Keratinocyte (primary cell): ENCODE data around the gene MPV17L2. TPM values are rescaled to one million over a fixed set of nuclear protein-coding genes. Genes with fewer than 3 reads are reported as not detected.

Experiments
- DNase-seq: peaks from one replicate; pipeline ENCODE4 v3.0.0-alpha.2; 2011; ENCODE audit warnings: low read depth, missing footprints, low spot score
- FAIRE-seq: peaks from 2 replicates; lab custom pipeline; 2011; peaks lifted over from hg19 to GRCh38; lab: Jason Lieb, UNC
- H2AFZ ChIP-seq: 2 replicates; pipeline ENCODE4 v1.6.0; 2012; ENCODE audit warnings: low read length, control low read depth, inconsistent platforms; ENCODE audit not compliant: control insufficient read depth
- H3K27ac ChIP-seq: 2 replicates; pipeline ENCODE4 v1.5.1; 2011; ENCODE audit warnings: low read length; ENCODE audit not compliant: control insufficient read depth, insufficient read depth
- H3K27me3 ChIP-seq: 3 replicates; pipeline ENCODE4 v1.6.0; 2011; ENCODE audit warnings: low read length; ENCODE audit not compliant: control insufficient read depth, insufficient read depth; ENCODE audit errors: extremely low read depth
- H3K36me3 ChIP-seq, 2 experiments: 2 replicates in 1 of 2; 3 replicates in 1 of 2; pipeline ENCODE4 v1.5.1; 2011; ENCODE audit warnings: low read length in 2 of 2, mild to moderate bottlenecking in 1 of 2; ENCODE audit not compliant: control insufficient read depth in 2 of 2, insufficient read depth in 2 of 2; ENCODE audit errors: extremely low read depth in 1 of 2
- H3K4me1 ChIP-seq: 3 replicates; pipeline ENCODE4 v1.5.1; 2011; ENCODE audit warnings: low read length; ENCODE audit not compliant: control insufficient read depth, insufficient read depth; ENCODE audit errors: extremely low read depth
- H3K4me2 ChIP-seq: 3 replicates; pipeline ENCODE4 v1.6.0; 2011; ENCODE audit warnings: low read depth, low read length; ENCODE audit not compliant: control insufficient read depth, insufficient read depth; ENCODE audit errors: extremely low read depth
- H3K4me3 ChIP-seq, 3 experiments: fragments of 200-600 bp in 1 of 3; sonication (generic) in 1 of 3; 2 replicates in 2 of 3; 3 replicates in 1 of 3; pipeline ENCODE4 v1.5.1; 2011 to 2016; ENCODE audit warnings: low read length in 3 of 3, mild to moderate bottlenecking in 3 of 3, control low read depth in 2 of 3, inconsistent platforms in 1 of 3, low read depth in 1 of 3, mixed read lengths in 1 of 3, mixed run types in 1 of 3, moderate library complexity in 1 of 3; ENCODE audit not compliant: control insufficient read depth in 2 of 3, insufficient read depth in 2 of 3; ENCODE audit errors: extremely low read depth in 1 of 3
- H3K79me2 ChIP-seq: 2 replicates; pipeline ENCODE4 v1.6.0; 2012; ENCODE audit warnings: low read length; ENCODE audit not compliant: control insufficient read depth, insufficient read depth
- H3K9ac ChIP-seq: 3 replicates; pipeline ENCODE4 v1.6.0; 2011; ENCODE audit warnings: low read length; ENCODE audit not compliant: control insufficient read depth, insufficient read depth; ENCODE audit errors: extremely low read depth
- H3K9me1 ChIP-seq: 3 replicates; pipeline ENCODE4 v1.6.0; 2011; ENCODE audit warnings: low read length; ENCODE audit not compliant: control insufficient read depth, insufficient read depth; ENCODE audit errors: extremely low read depth
- H3K9me3 ChIP-seq: 2 replicates; pipeline ENCODE4 v1.5.1; 2012; ENCODE audit warnings: low read depth, low read length; ENCODE audit not compliant: control insufficient read depth
- H4K20me1 ChIP-seq: 3 replicates; pipeline ENCODE4 v1.6.0; 2011; ENCODE audit warnings: low read length; ENCODE audit not compliant: control insufficient read depth, insufficient read depth; ENCODE audit errors: extremely low read depth
- CTCF ChIP-seq, 3 experiments: IDR thresholded peaks in 1 of 3; conservative IDR thresholded peaks in 1 of 3; optimal IDR thresholded peaks in 1 of 3; 2 replicates in 2 of 3; 3 replicates in 1 of 3; pipeline versions ENCODE3 to v1.5.1; 2011; ENCODE audit warnings: low read length in 3 of 3, mild to moderate bottlenecking in 3 of 3, moderate library complexity in 2 of 3, control low read depth in 1 of 3, inconsistent platforms in 1 of 3; ENCODE audit not compliant: insufficient read depth in 2 of 3; ENCODE audit errors: extremely low read depth in 1 of 3
- EZH2 ChIP-seq: IDR thresholded peaks from one replicate; pipeline ENCODE4 v1.6.1; 2012; ENCODE audit warnings: inconsistent platforms, mild to moderate bottlenecking, low read length, moderate library complexity
- dilution Hi-C: fragments of 300-500 bp; cut with MboI; formaldehyde crosslinking; loops from one replicate; pipeline ENCODE4 v1.7.0; 2020; ENCODE audit warnings: low sequenced_read_pairs; ENCODE audit not compliant: extremely low pct_ligation_motif_present
- polyA plus RNA-seq, 5 experiments: library from polyadenylated mRNA; depleted of rRNA in 3 of 5; stranded (reverse) in 3 of 5; stranded (forward) in 1 of 5; unstranded in 1 of 5; fragments of >200 nt; gene quantifications; 1 replicate in 1 of 5; 2 replicates in 3 of 5; 3 replicates in 1 of 5; pipeline versions ENCODE4 v1.2.1 to v1.2.3, GENCODE V29; 2011 to 2012; ENCODE audit warnings: missing spikeins in 2 of 5, low read depth in 1 of 5, low replicate concordance in 1 of 5

MPV17L2 gene
- polyA plus RNA-seq, 1 donor (not counting 4 experiments of a cell fraction or from before 2014, with no cell fraction given), result 26.3 TPM

DNA sequence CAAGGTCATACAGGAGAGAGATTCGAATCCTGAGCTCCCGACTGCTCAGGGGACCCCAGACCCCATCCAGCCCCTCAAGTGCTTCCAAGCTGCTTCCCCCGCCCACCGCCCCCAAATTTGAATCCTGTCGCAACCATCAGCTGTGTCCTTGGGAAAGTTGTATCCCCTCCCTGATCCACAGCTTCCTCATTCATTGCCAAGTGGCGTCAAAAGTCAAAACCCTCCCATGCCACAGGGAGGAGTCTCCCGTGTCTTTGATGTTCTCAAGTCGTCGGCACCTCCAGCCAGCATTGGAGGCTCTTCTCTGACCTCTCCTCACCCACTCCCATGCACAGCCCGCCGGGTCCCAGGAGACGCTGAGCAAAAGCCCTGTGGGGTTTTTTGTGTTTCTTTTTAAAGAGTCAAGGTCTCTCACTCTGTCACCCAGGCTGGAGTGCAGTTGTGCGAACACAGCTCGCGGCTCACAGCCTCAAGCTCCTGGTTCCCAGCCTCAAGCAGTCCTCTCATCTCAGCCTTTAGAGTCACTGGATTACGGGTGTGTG lies 22.2 kb upstream of the MPV17L2 start:
- Histone ChIP-seq H3K27ac (no peak overlapping the region), H3K36me3 (peaks cover 20 to 27% of the 10 kb centered on the region in 2 experiments), H3K9me1 (no peaks in the 10 kb centered on the region), H3K9me3 (no peaks in the 10 kb centered on the region), H3K79me2 (no peaks in the 10 kb centered on the region), H3K4me2 (no peak overlapping the region), H4K20me1 (peaks cover 4% of the 10 kb centered on the region), H2AFZ (no peak overlapping the region), H3K9ac (no peak overlapping the region), H3K4me3 (no peak overlapping the region), H3K4me1 (peaks cover 9% of the 10 kb centered on the region), H3K27me3 (no peaks in the 10 kb centered on the region)
- TF ChIP-seq EZH2, result no peak
- no peak for TF ChIP-seq CTCF (optimal IDR thresholded peaks at IDR 0.05 in 1 of 3, IDR thresholded peaks at IDR 0.05 in 1 of 3, conservative IDR thresholded peaks at IDR 0.05 in 1 of 3; ENCODE audit: extremely low read depth in 1 of 3, insufficient read depth in 2 of 3, low read length in 3 of 3)
- DNase-seq (no peak), FAIRE-seq (no peak)
- dilution Hi-C loops, result no loop called here

- Histone ChIP-seq H3K27ac (no peak overlapping the region), H3K9me1 (no peaks in the 10 kb centered on the region), H3K4me3 (no peak overlapping the region), H3K4me2 (no peak overlapping the region), H2AFZ (no peak overlapping the region), H3K27me3 (no peaks in the 10 kb centered on the region), H3K4me1 (peaks cover 9% of the 10 kb centered on the region), H3K36me3 (peaks cover 16 to 25% of the 10 kb centered on the region in 2 experiments), H3K9ac (no peak overlapping the region), H3K79me2 (no peaks in the 10 kb centered on the region), H3K9me3 (no peaks in the 10 kb centered on the region), H4K20me1 (peaks cover 4% of the 10 kb centered on the region)
- dilution Hi-C loops, result no loop called here
- FAIRE-seq, result no peak
- TF ChIP-seq CTCF (optimal IDR thresholded peaks at IDR 0.05 in 1 of 3, IDR thresholded peaks at IDR 0.05 in 1 of 3, conservative IDR thresholded peaks at IDR 0.05 in 1 of 3; ENCODE audit: extremely low read depth in 1 of 3, insufficient read depth in 2 of 3, low read length in 3 of 3), result no peak
- no peak for TF ChIP-seq EZH2
- no peak for DNase-seq
These were observed 21.3 kb upstream of the MPV17L2 start for GRCh38 chr19:18171605-18172327.
